ENCODE measurements around the gene CDAN1. TPM values are rescaled to one million over a fixed set of nuclear protein-coding genes. Genes with fewer than 3 reads are reported as not detected.

Gene CDAN1
- total and polyA plus RNA-seq, 2 of the 8 experiments (the other 6 are each of a cell fraction or from before 2014, with no cell fraction given): 4.5 to 18.6 TPM

GRCh38 chr15:42772901-42773300, 36.0 kb upstream of the CDAN1 start:
- no peak overlapping the region for H3K4ac ChIP-seq (replicated peaks; ENCODE audit: insufficient read length, low read depth, low read length)
- H3K9me3 ChIP-seq (ENCODE audit: insufficient read depth in 2 of 2, low read depth in 1 of 2, low read length in 1 of 2): no peaks in the 10 kb centered on the region
- H3K4me3 ChIP-seq (ENCODE audit: extremely low read depth in 1 of 4, insufficient read depth in 2 of 4, low read depth in 3 of 4, low read length in 4 of 4): no peak overlapping the region
- H3K18ac ChIP-seq (ENCODE audit: extremely low read depth, low read length): no peak overlapping the region
- FAIRE-seq (no peak), DNase-seq (ENCODE audit: low read depth in 1 of 2, low spot score in 2 of 2) (no peak)
- H4K8ac ChIP-seq (ENCODE audit: extremely low read depth, insufficient read depth, low read length): no peak overlapping the region
- no peak overlapping the region for H4K5ac ChIP-seq (ENCODE audit: insufficient read length, low read depth, low read length)
- no peaks in the 10 kb centered on the region for H3K27me3 ChIP-seq (replicated peaks in 1 of 4; ENCODE audit: control insufficient read depth in 3 of 4, extremely low read depth in 1 of 4, insufficient read depth in 3 of 4, low read length in 3 of 4)
- H3K4me2 ChIP-seq (ENCODE audit: insufficient read depth in 1 of 2, low read depth in 2 of 2, low read length in 2 of 2): no peak overlapping the region
- H2AFZ ChIP-seq (ENCODE audit: low read length): no peak overlapping the region
- H4K91ac ChIP-seq (replicated peaks; ENCODE audit: insufficient read length, low read length): no peak overlapping the region
- POLR2A ChIA-PET (ENCODE audit: partially characterized antibody): interaction anchor here (1.2 kb wide), 1 partner anchor 36 kb away, joined by 5 read pairs; the partner anchor contains the start of gene CDAN1
- H3K4me1 ChIP-seq (replicated peaks in 1 of 4; ENCODE audit: control insufficient read depth in 3 of 4, insufficient read depth in 4 of 4, low read length in 3 of 4): no peaks in the 10 kb centered on the region
- H4K20me1 ChIP-seq (replicated peaks in 1 of 2; ENCODE audit: control insufficient read depth in 1 of 2, insufficient read depth in 2 of 2, low read length in 2 of 2): peaks cover 0 to 4% of the 10 kb centered on the region in 2 experiments
- H2AK5ac ChIP-seq (ENCODE audit: low read depth, low read length): no peak overlapping the region
- CTCF ChIA-PET (ENCODE audit: partially characterized antibody): interaction anchor here (1.1 kb wide), 1 partner anchor 9 kb away, joined by 3 read pairs; no protein-coding TSS in a partner anchor
- no peak overlapping the region for H3K27ac ChIP-seq (ENCODE audit: low read depth, low read length)
- no peak overlapping the region for H2BK15ac ChIP-seq (ENCODE audit: low read length)
- H2BK20ac ChIP-seq (ENCODE audit: low read length): no peak overlapping the region
- no peaks in the 10 kb centered on the region for H3K79me1 ChIP-seq (ENCODE audit: low read depth, low read length)
- no peak overlapping the region for H3K23ac ChIP-seq (ENCODE audit: insufficient read length)
- H3K9ac ChIP-seq (replicated peaks in 1 of 4; ENCODE audit: extremely low read depth in 1 of 4, low read depth in 3 of 4, low read length in 3 of 4): no peak overlapping the region
- no peaks in the 10 kb centered on the region for H3K79me2 ChIP-seq (ENCODE audit: control insufficient read depth in 1 of 2, insufficient read depth in 2 of 2, low read length in 2 of 2)
- H2BK5ac ChIP-seq (ENCODE audit: low read depth, low read length): no peak overlapping the region
- H2BK120ac ChIP-seq (replicated peaks; ENCODE audit: low read depth, low read length): no peak overlapping the region
- 88% methylated on average over 2 of the region's 2 CpGs; no CpG with 5 or more reads in 1 of the 2 experiments for WGBS, 2 experiments (ENCODE audit: extremely low coverage in 1 of 2, insufficient coverage in 1 of 2, insufficient read length in 1 of 2, insufficient replicate concordance in 2 of 2, low coverage in 1 of 2, low lambda C conversion rate in 2 of 2, missing lambda C conversion rate in 1 of 2)
- no peak overlapping the region for H3K56ac ChIP-seq (replicated peaks; ENCODE audit: insufficient read length, low read depth, low read length)
- no peak overlapping the region for H3K14ac ChIP-seq (ENCODE audit: insufficient read length)
- H3K23me2 ChIP-seq (ENCODE audit: low read depth, low read length): no peaks in the 10 kb centered on the region
- no peak overlapping the region for H2BK12ac ChIP-seq (ENCODE audit: low read depth, low read length)
- H3K36me3 ChIP-seq (ENCODE audit: control insufficient read depth in 2 of 4, insufficient read depth in 4 of 4, low read length in 3 of 4): peaks cover 0 to 5% (median 3%) of the 10 kb centered on the region in 4 experiments; a peak in 4 of 8 replicates
- no peak for TF ChIP-seq GTF2F1 (IDR thresholded peaks at IDR 0.05; ENCODE audit: borderline replicate concordance, low read depth, low read length)
- TF ChIP-seq KDM1A (IDR thresholded peaks at IDR 0.05; ENCODE audit: borderline replicate concordance, low read length): no peak
- no peak for TF ChIP-seq PHF8 (conservative IDR thresholded peaks at IDR 0.05; ENCODE audit: low read depth, low read length)
- TF ChIP-seq ZNF274 (IDR thresholded peaks at IDR 0.05; ENCODE audit: borderline replicate concordance, extremely low read depth, low read length): no peak
- no peak for TF ChIP-seq ASH2L (IDR thresholded peaks at IDR 0.05; ENCODE audit: low read length)
- TF ChIP-seq EP300 (IDR thresholded peaks at IDR 0.05; ENCODE audit: borderline replicate concordance in 1 of 2, low read depth in 2 of 2, low read length in 2 of 2): no peak
- no peak for TF ChIP-seq JUN (IDR thresholded peaks at IDR 0.05; ENCODE audit: low read depth, low read length)
- no peak for TF ChIP-seq NRF1 (IDR thresholded peaks at IDR 0.05; ENCODE audit: low read depth, low read length)
- no peak for TF ChIP-seq SIRT6 (IDR thresholded peaks at IDR 0.05; ENCODE audit: low read length)
- TF ChIP-seq JUND (IDR thresholded peaks at IDR 0.05; ENCODE audit: low read length): no peak
- TF ChIP-seq TBP (IDR thresholded peaks at IDR 0.05; ENCODE audit: low read depth, low read length): no peak
- no peak for TF ChIP-seq RXRA (IDR thresholded peaks at IDR 0.05; ENCODE audit: insufficient read depth, low read depth, low read length)
- no peak for TF ChIP-seq CREB1 (IDR thresholded peaks at IDR 0.05)
- TF ChIP-seq KDM5A (IDR thresholded peaks at IDR 0.05; ENCODE audit: low read length): no peak
- no peak for TF ChIP-seq E2F6 (IDR thresholded peaks at IDR 0.05)
